H1 (cell line): ENCODE results near the gene DEGS1. TPM values are rescaled to one million over a fixed set of nuclear protein-coding genes. Genes with fewer than 3 reads are reported as not detected.

Source experiments
- CTCF ChIA-PET: fragments of 300-600 bp; sonication (Branson Sonifier 250); formaldehyde crosslinking; loops from one replicate; lab custom pipeline; 2021; ENCODE audit not compliant: partially characterized antibody; lab: Charles Lee
- POLR2A ChIA-PET: fragments of 300-600 bp; sonication (Branson Sonifier 250); formaldehyde crosslinking; loops from one replicate; lab custom pipeline; 2021; ENCODE audit warnings: inconsistent platforms; ENCODE audit not compliant: partially characterized antibody; lab: Charles Lee
- DNase-seq, 2 experiments: peaks; one replicate each; pipeline versions ENCODE4 v3.0.0 to v3.0.0-alpha.2; 2010 to 2022; ENCODE audit warnings: low spot score in 2 of 2, low read depth in 1 of 2, mixed read lengths in 1 of 2
- FAIRE-seq: peaks from 2 replicates; lab custom pipeline; 2011; peaks lifted over from hg19 to GRCh38; lab: Jason Lieb, UNC
- H2AFZ ChIP-seq: 2 replicates; pipeline ENCODE4 v1.8.1; 2012; ENCODE audit warnings: low read length, inconsistent platforms
- H2AK5ac ChIP-seq: 2 replicates; pipeline ENCODE4 v1.6.1; 2013; ENCODE audit warnings: low read depth, low read length
- H2BK120ac ChIP-seq: replicated peaks from 2 replicates; pipeline ENCODE3; 2013; ENCODE audit warnings: low read depth, low read length, inconsistent platforms
- H2BK12ac ChIP-seq: 2 replicates; pipeline ENCODE4 v1.6.1; 2013; ENCODE audit warnings: low read depth, low read length
- H2BK15ac ChIP-seq: 2 replicates; pipeline ENCODE4 v1.6.1; 2013; ENCODE audit warnings: low read length
- H2BK20ac ChIP-seq: 2 replicates; pipeline ENCODE4 v1.6.1; 2013; ENCODE audit warnings: low read length
- H2BK5ac ChIP-seq: 2 replicates; pipeline ENCODE4 v1.6.1; 2013; ENCODE audit warnings: low read depth, low read length
- H3K14ac ChIP-seq: 2 replicates; pipeline ENCODE4 v1.6.1; 2013; ENCODE audit warnings: inconsistent platforms; ENCODE audit not compliant: insufficient read length
- H3K18ac ChIP-seq: 2 replicates; pipeline ENCODE4 v1.6.1; 2013; ENCODE audit warnings: low read length; ENCODE audit errors: extremely low read depth
- H3K23ac ChIP-seq: 2 replicates; pipeline ENCODE4 v1.6.1; 2013; ENCODE audit warnings: inconsistent platforms; ENCODE audit not compliant: insufficient read length
- H3K23me2 ChIP-seq: 2 replicates; pipeline ENCODE4 v1.6.1; 2013; ENCODE audit warnings: low read depth, low read length
- H3K27ac ChIP-seq: 2 replicates; pipeline ENCODE4 v1.6.1; 2011; ENCODE audit warnings: low read depth, low read length, inconsistent platforms
- H3K27me3 ChIP-seq, 4 experiments: replicated peaks in 1 of 4; 1 replicate in 1 of 4; 2 replicates in 3 of 4; pipeline versions ENCODE4 v1.6.1 to v1.8.1; 2011 to 2013; ENCODE audit warnings: low read length in 3 of 4, mild to moderate bottlenecking in 3 of 4, inconsistent platforms in 2 of 4, mixed read lengths in 2 of 4, moderate library complexity in 1 of 4; ENCODE audit not compliant: control insufficient read depth in 3 of 4, insufficient read depth in 3 of 4; ENCODE audit errors: extremely low read depth in 1 of 4
- H3K36me3 ChIP-seq, 4 experiments: 2 replicates each; pipeline versions ENCODE4 v1.6.1 to v1.8.1; 2011 to 2013; ENCODE audit warnings: mild to moderate bottlenecking in 4 of 4, low read length in 3 of 4, moderate library complexity in 2 of 4, control low read depth in 1 of 4, inconsistent platforms in 1 of 4; ENCODE audit not compliant: insufficient read depth in 4 of 4, control insufficient read depth in 2 of 4
- H3K4ac ChIP-seq: replicated peaks from 2 replicates; pipeline ENCODE3; 2013; ENCODE audit warnings: low read length, low read depth, mixed read lengths, inconsistent platforms; ENCODE audit not compliant: insufficient read length
- H3K4me1 ChIP-seq, 4 experiments: replicated peaks in 1 of 4; 1 replicate in 1 of 4; 2 replicates in 3 of 4; pipeline versions ENCODE4 v1.6.1 to v1.8.1; 2011 to 2013; ENCODE audit warnings: low read length in 3 of 4, inconsistent platforms in 2 of 4, mixed read lengths in 1 of 4; ENCODE audit not compliant: insufficient read depth in 4 of 4, control insufficient read depth in 3 of 4
- H3K4me2 ChIP-seq, 2 experiments: 2 replicates each; pipeline versions ENCODE4 v1.6.1 to v1.8.1; 2011 to 2013; ENCODE audit warnings: low read depth in 2 of 2, low read length in 2 of 2, control low read depth in 1 of 2, inconsistent platforms in 1 of 2, mild to moderate bottlenecking in 1 of 2; ENCODE audit not compliant: insufficient read depth in 1 of 2
- H3K4me3 ChIP-seq, 4 experiments: fragments of 200-600, 300-600 bp in 1 of 4; sonication (generic), shearing (Covaris generic), sonication (Bioruptor Twin) in 1 of 4; 2 replicates each; pipeline versions ENCODE4 v1.5.1 to v1.8.1; 2011 to 2016; ENCODE audit warnings: low read length in 4 of 4, low read depth in 3 of 4, control low read depth in 2 of 4, inconsistent platforms in 2 of 4, mild to moderate bottlenecking in 2 of 4, mixed read lengths in 1 of 4, moderate library complexity in 1 of 4; ENCODE audit not compliant: insufficient read depth in 2 of 4; ENCODE audit errors: extremely low read depth in 1 of 4
- H3K56ac ChIP-seq: replicated peaks from 2 replicates; pipeline ENCODE3; 2013; ENCODE audit warnings: low read depth, mild to moderate bottlenecking, mixed read lengths, low read length, inconsistent platforms; ENCODE audit not compliant: insufficient read length
- H3K79me1 ChIP-seq: 2 replicates; pipeline ENCODE4 v1.6.1; 2013; ENCODE audit warnings: low read depth, low read length, control low read depth
- H3K79me2 ChIP-seq, 2 experiments: 2 replicates each; pipeline versions ENCODE4 v1.6.1 to v1.8.1; 2012 to 2013; ENCODE audit warnings: low read length in 2 of 2, mild to moderate bottlenecking in 2 of 2, inconsistent platforms in 1 of 2; ENCODE audit not compliant: insufficient read depth in 2 of 2, control insufficient read depth in 1 of 2
- H3K9ac ChIP-seq, 4 experiments: replicated peaks in 1 of 4; 1 replicate in 1 of 4; 2 replicates in 3 of 4; pipeline versions ENCODE4 v1.6.1 to v1.8.1; 2011 to 2013; ENCODE audit warnings: low read depth in 3 of 4, low read length in 3 of 4, control low read depth in 2 of 4, mild to moderate bottlenecking in 2 of 4, moderate library complexity in 2 of 4, inconsistent platforms in 1 of 4; ENCODE audit errors: extremely low read depth in 1 of 4
- H3K9me3 ChIP-seq, 2 experiments: 2 replicates each; pipeline versions ENCODE4 v1.6.1 to v1.8.1; 2012 to 2013; ENCODE audit warnings: mild to moderate bottlenecking in 2 of 2, moderate library complexity in 2 of 2, control low read depth in 1 of 2, inconsistent platforms in 1 of 2, low read depth in 1 of 2, low read length in 1 of 2, mixed read lengths in 1 of 2; ENCODE audit not compliant: insufficient read depth in 2 of 2
- H4K20me1 ChIP-seq, 2 experiments: replicated peaks in 1 of 2; 2 replicates each; pipeline versions ENCODE3 to v1.8.1; 2011 to 2013; ENCODE audit warnings: inconsistent platforms in 2 of 2, low read length in 2 of 2, mild to moderate bottlenecking in 1 of 2; ENCODE audit not compliant: insufficient read depth in 2 of 2, control insufficient read depth in 1 of 2
- H4K5ac ChIP-seq: 2 replicates; pipeline ENCODE4 v1.6.1; 2013; ENCODE audit warnings: low read length, low read depth, mixed read lengths, inconsistent platforms; ENCODE audit not compliant: insufficient read length
- H4K8ac ChIP-seq: 2 replicates; pipeline ENCODE4 v1.8.0; 2013; ENCODE audit warnings: mild to moderate bottlenecking, moderate library complexity, low read length, inconsistent platforms; ENCODE audit not compliant: insufficient read depth; ENCODE audit errors: extremely low read depth
- H4K91ac ChIP-seq: replicated peaks from 2 replicates; pipeline ENCODE3; 2013; ENCODE audit warnings: low read length, mixed read lengths, inconsistent platforms; ENCODE audit not compliant: insufficient read length
- BCL11A ChIP-seq, 2 experiments: IDR thresholded peaks; one replicate each; pipeline ENCODE4 v1.6.1; 2011; ENCODE audit warnings: low read depth in 2 of 2, low read length in 2 of 2, mild to moderate bottlenecking in 2 of 2
- CBX5 ChIP-seq: fragments of 300-800, 300-1000 bp; sonication (generic); IDR thresholded peaks from 2 replicates; pipeline ENCODE4 v1.7.1; 2016; ENCODE audit warnings: antibody characterized with exemption, low read length, low read depth
- HDAC6 ChIP-seq: IDR thresholded peaks from one replicate; pipeline ENCODE4 v1.7.1; 2012; ENCODE audit warnings: low read depth, mild to moderate bottlenecking, inconsistent platforms, low read length, moderate library complexity
- JUN ChIP-seq: IDR thresholded peaks from 2 replicates; pipeline ENCODE4 v1.6.1; 2011; ENCODE audit warnings: low read depth, mild to moderate bottlenecking, improper control_type of control experiment, low read length
- KDM4A ChIP-seq: IDR thresholded peaks from one replicate; pipeline ENCODE4 v1.7.1; 2012; ENCODE audit warnings: low read depth, mild to moderate bottlenecking, moderate library complexity, low read length, inconsistent platforms; ENCODE audit not compliant: severe bottlenecking
- PHF8 ChIP-seq: fragments of 200-600 bp; sonication (generic); conservative IDR thresholded peaks from 2 replicates; pipeline ENCODE4 v1.7.1; 2012; ENCODE audit warnings: low read depth, mild to moderate bottlenecking, inconsistent platforms, low read length, moderate library complexity
- RFX5 ChIP-seq: IDR thresholded peaks from 2 replicates; pipeline ENCODE4 v1.6.1; 2011; ENCODE audit warnings: low read depth, low read length, improper control_type of control experiment, borderline replicate concordance
- SIX5 ChIP-seq: IDR thresholded peaks from 2 replicates; pipeline ENCODE4 v1.6.1; 2011; ENCODE audit warnings: mild to moderate bottlenecking, low read depth, low read length
- TAF7 ChIP-seq: optimal IDR thresholded peaks from 2 replicates; pipeline ENCODE3; 2011; ENCODE audit warnings: low read depth, mild to moderate bottlenecking, inconsistent platforms, low read length, moderate library complexity, borderline replicate concordance
- USF2 ChIP-seq: IDR thresholded peaks from 2 replicates; pipeline ENCODE4 v1.6.1; 2011; ENCODE audit warnings: low read length, improper control_type of control experiment
- whole genome bisulfite sequencing, 2 experiments: shearing (Covaris generic) in 1 of 2; methylation state at CpG; one replicate each; pipeline versions ENCODE4 v1.1.6 to v1.1.7; 2013 to 2015; ENCODE audit warnings: low lambda C conversion rate in 2 of 2, mixed read lengths in 2 of 2, inconsistent platforms in 1 of 2, low coverage in 1 of 2, missing lambda C conversion rate in 1 of 2; ENCODE audit not compliant: insufficient replicate concordance in 2 of 2, insufficient coverage in 1 of 2, insufficient read length in 1 of 2; ENCODE audit errors: extremely low coverage in 1 of 2, missing lambda C conversion rate in 1 of 2; 5-methylcytosine and 5-hydroxymethylcytosine counted together
- polyA plus RNA-seq, 7 experiments: library from polyadenylated mRNA; depleted of rRNA in 3 of 7; stranded (reverse) in 5 of 7; unstranded in 2 of 7; fragments of >200 nt in 5 of 7; fragments of 200-250 nt in 2 of 7; gene quantifications; 1 replicate in 5 of 7; 2 replicates in 1 of 7; 4 replicates in 1 of 7; pipeline versions ENCODE4 v1.2.1 to v1.2.3, GENCODE V29; 2011 to 2013; ENCODE audit warnings: missing spikeins in 2 of 7, mixed read lengths in 2 of 7
- total RNA-seq: library from RNA; stranded (reverse); fragmentation: NEBNext Ultra II Directional; extraction: Animal tissue kit (Norgen Biotek cat#: 25700); gene quantifications from 2 replicates; pipeline ENCODE4 v1.2.1, GENCODE V29; 2021

DEGS1 gene
- total and polyA plus RNA-seq, 2 of the 8 experiments (the other 6 are each of a cell fraction or from before 2014, with no cell fraction given): 46.1 to 114 TPM

DNA sequence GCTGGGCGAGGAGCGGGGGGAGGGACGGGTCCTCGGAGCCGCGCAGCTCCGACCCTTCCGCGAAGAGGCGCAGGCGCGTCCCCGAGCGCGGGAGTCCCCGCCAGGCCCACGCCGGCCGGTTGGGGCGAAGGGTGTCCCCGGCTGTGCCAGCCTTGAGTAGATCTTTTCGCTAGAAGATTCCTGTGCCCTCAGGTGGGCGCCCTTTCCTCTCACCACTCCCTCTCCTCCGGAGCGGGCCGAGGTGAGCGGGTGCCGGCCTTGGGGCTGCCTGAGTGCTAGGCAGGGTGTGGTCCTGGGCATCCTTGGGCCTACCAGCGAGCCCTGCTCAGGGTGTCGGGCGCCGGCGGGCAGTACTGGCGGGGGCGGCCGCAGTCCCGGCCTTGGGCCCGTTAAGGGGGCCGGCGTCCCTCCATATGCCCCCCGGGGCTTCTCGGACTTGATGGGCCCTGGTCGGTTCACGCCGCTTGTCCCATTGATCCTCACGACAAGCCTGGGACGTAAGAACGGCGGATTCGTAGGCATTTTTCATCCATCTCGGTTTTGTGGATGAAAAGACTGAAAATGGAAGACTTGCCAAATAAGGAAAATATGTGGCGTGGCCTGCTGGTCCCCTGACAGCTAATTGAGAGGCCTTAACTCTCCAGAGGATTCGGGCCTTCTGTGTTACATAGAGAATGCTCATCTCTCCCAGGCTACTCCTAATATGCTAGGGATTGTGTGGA is 712 bp downstream of the DEGS1 start:
- no peak overlapping the region for H2AFZ ChIP-seq
- no peak overlapping the region for H3K14ac ChIP-seq
- no peak overlapping the region for H2BK20ac ChIP-seq
- H3K79me2 ChIP-seq: peaks cover 4 to 52% of the 10 kb centered on the region in 2 experiments
- H4K5ac ChIP-seq: peak overlapping the region; percentile 12
- DNase-seq (peak in 1 of 2 experiments; percentile 80), FAIRE-seq (no peak)
- no peak overlapping the region for H3K4ac ChIP-seq
- H2BK15ac ChIP-seq: no peak overlapping the region
- H3K79me1 ChIP-seq: peaks cover 2% of the 10 kb centered on the region; the same call in 1 of the 2 replicates
- POLR2A ChIA-PET: interaction anchor here (0.9 to 1.8 kb wide), 10 partner anchors 10 to 174 kb away, joined by 3 to 8 read pairs (median 4); partner anchors contain the start of gene FBXO28
- 2% methylated on average over 41 of the region's 53 CpGs; no CpG with 5 or more reads in 1 of the 2 experiments for WGBS, 2 experiments
- peak overlapping the region; percentile 54 for H3K56ac ChIP-seq
- no peak overlapping the region for H2BK12ac ChIP-seq
- peaks cover 0 to 2% of the 10 kb centered on the region in 2 experiments; a peak in 1 of 4 replicates for H3K9me3 ChIP-seq
- H3K18ac ChIP-seq: peak overlapping the region; percentile 19; the same call in 1 of the 2 replicates
- peak overlapping the region; percentile 62 to 76 (median 70) for H3K9ac ChIP-seq
- no peak overlapping the region for H2BK120ac ChIP-seq
- peaks cover 0 to 6% (median 1%) of the 10 kb centered on the region in 4 experiments; a peak in 3 of 7 replicates for H3K4me1 ChIP-seq
- H3K4me2 ChIP-seq: peak overlapping the region; percentile 79 to 86
- peaks cover 9% of the 10 kb centered on the region; the same call in 1 of the 2 replicates for H3K23me2 ChIP-seq
- no peak overlapping the region for H2BK5ac ChIP-seq
- H3K23ac ChIP-seq: no peak overlapping the region
- H2AK5ac ChIP-seq: no peak overlapping the region
- CTCF ChIA-PET: interaction anchor here (0.8 to 1.3 kb wide), 3 partner anchors 11 to 21 kb away, joined by 3 to 5 read pairs (median 3); no protein-coding TSS in a partner anchor
- H3K27me3 ChIP-seq: no peaks in the 10 kb centered on the region
- H4K91ac ChIP-seq: peak overlapping the region; percentile 40
- H3K27ac ChIP-seq: no peak overlapping the region
- peaks cover 0 to 4% (median 0%) of the 10 kb centered on the region in 4 experiments; a peak in 1 of 8 replicates for H3K36me3 ChIP-seq
- peak overlapping the region; percentile 70 to 92 (median 81) for H3K4me3 ChIP-seq
- H4K20me1 ChIP-seq: peaks cover 0 to 5% of the 10 kb centered on the region in 2 experiments
- peak overlapping the region; percentile 71; the same call in 1 of the 2 replicates for H4K8ac ChIP-seq
- no peak for TF ChIP-seq TAF7
- no peak for TF ChIP-seq RFX5
- 0 out of 2 replicates have a peak, but pooled peaks have one; percentile 24 for TF ChIP-seq PHF8
- no peak for TF ChIP-seq BCL11A (IDR thresholded peaks at IDR 0.05; ENCODE audit: low read depth in 2 of 2, low read length in 2 of 2)
- no peak for TF ChIP-seq HDAC6
- TF ChIP-seq USF2: no peak
- TF ChIP-seq JUN: no peak
- TF ChIP-seq CBX5: no peak
- TF ChIP-seq SIX5: no peak
- TF ChIP-seq KDM4A: peak; percentile 72
